AG20443 (cell line): ENCODE data around the gene SLC25A43.
"Not testable (repeated sequence)": the region's sequence is repeated elsewhere in the genome, so short reads cannot be mapped to it uniquely, and the experiment has no call there.

Experiments
- DNase-seq: peaks from one replicate; pipeline ENCODE4 v3.0.0; 2012; ENCODE audit warnings: low spot score, mixed read lengths

SLC25A43 gene

GRCh38 chrX:119467842-119468550 is 68.9 kb downstream of the SLC25A43 start, which contains the start of gene SLC25A5:
TSS of gene SLC25A5 (plus strand) at chrX:119468444. CDS start at chrX:119468516, 72 bp downstream.
- DNase-seq, result peak; percentile 89

DNA sequence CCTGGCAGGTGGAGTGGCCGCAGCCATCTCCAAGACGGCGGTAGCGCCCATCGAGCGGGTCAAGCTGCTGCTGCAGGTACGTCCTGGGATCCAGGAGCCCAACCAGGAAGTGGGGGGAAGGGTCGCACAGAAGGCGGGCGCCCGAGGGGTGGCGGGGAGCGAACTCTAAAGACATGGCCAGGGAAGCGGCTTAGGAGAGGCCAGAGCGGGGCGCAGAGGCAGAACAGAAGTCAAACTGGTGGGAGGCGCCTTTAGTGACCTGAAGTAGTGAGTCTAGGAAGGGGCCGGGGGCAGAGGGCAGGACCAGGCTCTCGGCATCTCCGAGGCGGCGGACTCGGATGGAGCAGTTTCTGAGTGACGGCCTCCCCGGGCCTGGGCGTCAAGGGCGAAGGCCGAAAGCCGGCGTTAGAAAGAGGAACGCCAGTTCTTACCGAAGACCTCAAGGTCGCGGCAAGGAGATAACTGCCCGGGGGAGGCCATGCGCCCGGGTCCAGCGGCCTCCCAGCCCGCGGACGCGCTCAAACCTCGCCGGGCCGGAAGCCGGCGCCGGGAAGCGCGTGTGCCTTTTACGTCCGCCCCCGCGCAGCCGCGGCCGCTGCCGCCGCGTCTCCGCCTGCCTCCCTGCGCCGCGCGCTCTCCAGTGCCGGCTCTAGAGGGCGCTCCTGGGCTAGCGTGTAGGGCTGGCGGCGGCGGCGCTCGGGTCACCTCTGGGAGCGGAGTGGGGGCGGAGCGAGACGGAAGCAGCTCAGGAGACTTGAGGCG is 69.6 kb downstream of the SLC25A43 start:
- peak; percentile 89 for DNase-seq

- no peak for DNase-seq
These were observed 70.1 kb downstream of the SLC25A43 start for GRCh38 chrX:119469313-119469635.

- DNase-seq, result no peak
These were observed 75.7 kb downstream of the SLC25A43 start for GRCh38 chrX:119474615-119475388.

DNA sequence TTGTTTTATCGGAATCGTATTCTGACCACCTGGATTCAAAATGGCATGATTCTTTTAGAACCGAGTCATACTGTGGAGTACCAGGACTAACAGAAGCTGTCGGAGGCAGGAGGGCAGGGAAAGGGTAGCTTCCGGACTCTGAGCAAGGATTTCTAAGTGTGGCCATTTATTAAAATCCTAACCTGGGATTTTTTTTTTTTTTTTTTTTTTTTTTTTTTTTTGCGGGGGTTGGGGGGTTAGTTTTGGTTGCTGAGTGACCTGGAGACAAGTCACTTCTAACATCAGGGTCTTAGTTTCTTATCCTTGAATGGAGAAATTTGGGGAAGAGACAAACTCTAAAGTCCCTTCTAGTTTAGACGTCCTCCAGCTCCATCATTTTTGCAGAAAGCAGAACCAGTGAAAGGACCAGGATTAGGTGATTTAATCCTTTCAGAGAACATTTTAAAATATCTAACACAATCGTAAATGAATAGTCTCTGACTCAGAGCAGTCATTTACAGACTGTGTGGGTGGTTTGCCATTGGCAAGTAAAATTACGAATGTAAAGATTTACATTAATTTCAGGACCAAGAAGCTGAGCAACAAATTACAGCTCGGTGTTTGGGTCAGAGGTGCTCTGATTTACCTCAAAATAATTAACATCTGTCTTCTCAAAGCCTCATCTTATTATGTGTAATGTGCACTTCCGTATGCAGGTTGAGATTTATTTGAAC is 76.4 kb downstream of the SLC25A43 start:
- DNase-seq, result no peak

GRCh38 chrX:119477812-119478232 is 78.7 kb downstream of the SLC25A43 start:
- peak; percentile 49 for DNase-seq

DNA sequence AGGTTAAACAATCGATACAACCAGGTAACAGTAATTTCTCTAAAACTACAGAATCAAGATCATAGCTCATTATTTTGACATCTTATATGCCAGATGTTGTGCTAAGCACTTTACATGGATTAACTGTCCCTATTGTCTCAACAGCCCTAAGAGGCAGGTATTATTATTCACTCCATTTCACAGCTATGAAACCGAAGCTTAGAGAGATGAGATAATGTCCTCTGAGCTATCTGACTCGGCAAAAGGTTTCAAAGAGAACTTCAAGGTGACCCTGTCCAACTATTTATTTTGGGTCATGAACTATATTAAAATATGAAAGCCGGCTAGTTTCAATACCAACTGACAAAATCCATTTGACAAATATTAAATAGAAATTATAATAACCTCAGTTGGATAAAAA is 79.4 kb downstream of the SLC25A43 start:
- no peak for DNase-seq

GRCh38 chrX:119479845-119480244 is 80.7 kb downstream of the SLC25A43 start:
- no peak for DNase-seq

DNA sequence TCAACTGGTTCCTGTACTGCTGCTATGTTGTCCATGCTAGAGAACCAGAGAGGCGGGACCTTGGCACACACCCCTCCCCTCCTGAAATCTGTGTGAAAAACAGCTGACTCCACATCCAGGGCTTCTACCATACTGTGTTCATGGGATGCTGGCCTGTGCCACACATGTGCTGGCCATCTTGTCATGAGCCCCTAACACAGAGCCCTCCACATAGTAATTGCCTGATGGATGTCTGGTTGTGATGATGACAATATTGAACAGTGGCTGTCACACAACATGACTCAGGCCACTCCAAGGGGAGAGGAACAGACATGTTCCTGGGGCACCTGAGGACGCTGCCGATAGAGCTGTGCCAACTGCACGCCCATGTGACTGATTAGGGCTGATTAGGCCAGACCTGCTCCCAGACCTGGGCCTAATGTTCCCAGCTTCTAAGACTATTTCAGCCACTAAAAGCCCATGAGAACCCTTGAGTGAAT is 82.2 kb downstream of the SLC25A43 start:
- no peak for DNase-seq

DNA sequence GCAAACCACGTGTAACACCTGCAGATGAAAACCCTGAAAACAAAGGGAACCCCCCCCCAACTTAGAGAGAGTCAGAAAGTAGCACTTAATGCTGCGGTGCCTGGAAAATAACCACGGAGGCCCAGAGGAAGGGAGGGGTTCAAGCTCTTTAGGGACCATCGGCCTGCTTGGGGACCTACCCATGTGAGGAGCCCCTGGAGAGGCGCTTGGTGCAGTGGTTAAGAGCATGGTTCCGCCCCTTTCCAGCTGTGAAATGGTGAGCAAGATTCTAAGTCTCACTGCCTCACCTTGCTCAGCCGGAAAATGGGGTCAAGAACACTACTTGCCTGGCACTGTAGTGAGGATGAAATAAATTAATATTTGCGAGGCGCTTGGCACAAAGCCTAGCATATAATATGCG is 82.9 kb downstream of the SLC25A43 start:
- no peak for DNase-seq

DNA sequence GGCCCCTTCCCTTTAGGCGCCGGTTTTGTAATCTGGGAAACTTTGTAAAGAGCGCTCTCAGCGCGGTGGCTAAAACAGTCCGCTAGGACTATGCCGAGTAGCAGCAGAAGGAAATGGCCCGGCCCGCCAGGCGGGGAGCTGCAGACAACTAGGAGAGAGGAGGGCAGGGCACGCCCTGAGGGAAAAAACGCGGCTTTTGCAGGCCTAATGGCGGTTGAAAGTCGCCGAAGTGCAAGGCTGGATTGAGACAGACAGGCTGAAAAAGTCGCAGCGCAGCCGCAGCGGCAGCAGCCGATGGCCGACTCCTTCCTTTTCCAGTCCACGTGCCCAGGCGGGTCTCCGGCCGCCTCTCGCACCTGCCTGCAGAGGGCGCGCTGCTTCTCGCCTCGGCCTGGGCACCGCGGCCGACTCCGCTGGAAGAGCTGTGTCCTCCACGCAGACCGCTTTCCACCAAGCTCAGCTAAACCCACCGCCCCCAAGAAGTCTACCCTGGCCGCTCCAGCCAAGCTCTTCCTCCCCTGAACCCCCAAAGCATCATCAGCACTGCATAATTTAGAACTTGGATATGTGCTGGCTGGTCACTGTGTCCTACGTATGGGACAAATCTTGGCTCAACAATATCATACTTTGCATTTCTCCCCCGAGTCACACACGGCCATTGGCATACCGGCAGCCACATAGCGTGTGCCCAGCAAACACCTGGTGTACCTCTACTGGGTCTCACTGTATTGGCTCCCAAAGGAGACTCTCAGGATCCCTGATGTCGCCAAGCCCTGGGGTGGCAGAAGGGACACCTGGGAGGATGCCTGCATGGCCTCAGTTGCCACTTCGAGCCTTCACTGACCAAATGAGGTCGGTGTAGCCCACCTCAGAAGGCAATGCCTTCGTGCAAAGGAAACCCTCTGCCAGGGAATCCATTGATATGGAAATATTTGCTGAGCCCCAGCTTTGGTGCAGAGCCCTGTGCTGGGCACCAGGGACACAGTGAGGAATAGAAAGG is 83.6 kb downstream of the SLC25A43 start:
- DNase-seq, result peak; percentile 74

GRCh38 chrX:119486745-119487144 is 87.6 kb downstream of the SLC25A43 start:
- DNase-seq, result no peak

GRCh38 chrX:119487766-119488165 is 88.6 kb downstream of the SLC25A43 start:
- not testable (repeated sequence) for DNase-seq

DNA sequence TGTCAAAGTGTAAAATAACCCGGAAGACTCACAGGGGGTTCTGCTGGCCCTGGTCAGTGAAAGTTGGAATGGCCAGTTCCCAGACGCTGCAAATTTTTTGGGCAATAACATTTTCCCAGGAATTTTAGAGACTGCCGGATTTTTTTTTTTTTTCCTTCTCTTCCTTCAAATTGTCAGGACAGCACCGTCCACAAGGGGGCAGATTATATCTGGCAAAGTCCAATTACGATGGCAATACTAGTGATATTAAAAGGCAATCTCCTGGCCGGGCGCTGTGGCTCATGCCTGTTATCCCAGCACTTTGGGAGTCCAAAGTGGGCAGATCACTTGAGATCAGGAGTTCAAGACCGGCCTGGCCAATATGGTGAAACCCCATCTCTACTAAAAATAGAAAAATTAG is 89.6 kb downstream of the SLC25A43 start:
- peak; percentile 42 for DNase-seq

GRCh38 chrX:119489212-119490074 is 90.3 kb downstream of the SLC25A43 start:
- no peak for DNase-seq

DNA sequence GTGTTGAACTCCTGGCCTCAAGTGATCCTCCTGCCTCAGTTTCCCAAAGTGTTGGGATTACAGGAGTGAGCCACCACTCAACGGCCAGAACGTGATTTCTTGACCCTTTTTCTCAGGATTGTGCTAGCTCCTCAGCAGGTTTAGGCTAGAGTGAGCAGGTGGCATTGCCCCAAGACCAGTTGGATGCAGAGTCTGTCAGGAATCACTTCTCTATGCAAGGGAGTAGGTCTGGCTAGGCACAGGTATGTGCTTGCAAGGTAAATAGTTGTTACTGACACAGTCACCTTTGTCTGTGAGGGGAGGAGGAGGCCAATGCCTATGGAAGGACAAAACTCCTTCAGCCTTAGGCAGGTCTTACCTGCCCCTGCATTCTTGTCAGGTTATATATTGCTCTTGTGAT is 93.3 kb downstream of the SLC25A43 start:
- no peak for DNase-seq

DNA sequence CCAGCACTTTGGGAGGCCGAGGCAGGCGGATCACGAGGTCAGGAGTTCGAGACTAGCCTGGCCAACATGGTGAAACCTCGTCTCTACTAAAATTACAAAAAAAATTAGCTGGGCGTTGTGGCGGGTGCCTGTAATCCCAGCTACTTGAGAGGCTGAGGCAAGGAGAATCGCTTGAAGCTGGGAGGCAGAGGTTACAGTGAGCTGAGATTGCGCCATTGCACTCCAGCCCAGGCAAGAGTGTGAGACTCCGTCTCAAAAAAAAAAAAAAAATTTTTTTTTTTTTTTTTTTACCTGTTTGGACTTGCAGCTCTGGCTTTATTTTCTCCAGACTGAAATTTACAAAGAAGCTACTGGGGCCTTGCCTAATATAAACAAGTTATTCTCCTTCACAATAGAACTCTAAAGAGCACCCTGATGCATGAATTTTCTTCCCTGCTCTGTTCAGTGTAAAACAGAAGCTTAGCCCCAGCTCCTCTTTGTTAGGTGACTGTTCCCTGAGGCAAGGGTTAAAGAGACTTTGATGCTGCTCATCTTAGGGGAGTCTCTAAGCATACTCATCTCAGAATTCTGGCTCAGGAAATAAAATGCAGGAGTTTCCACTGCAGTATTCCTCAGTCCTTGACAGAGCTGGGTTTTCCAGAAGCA is 94.8 kb downstream of the SLC25A43 start:
- DNase-seq, result not testable (repeated sequence)

- DNase-seq, result no peak
These were observed 96.9 kb downstream of the SLC25A43 start for GRCh38 chrX:119495734-119496726.
